Testis (tissue), 2 donors: ENCODE data around the gene TBC1D13.
"Not testable (repeated sequence)": the region's sequence is repeated elsewhere in the genome, so short reads cannot be mapped to it uniquely, and the experiment has no call there.

Experiments used
- CTCF ChIP-seq, 3 experiments: fragments of 450-650 bp in 2 of 3; fragments of 200-600 bp in 1 of 3; sonication (generic) in 1 of 3; IDR thresholded peaks; one replicate each; pipeline ENCODE4 v1.5.1; 2016 to 2019; ENCODE audit warnings: antibody characterized with exemption in 3 of 3, mild to moderate bottlenecking in 2 of 3, moderate library complexity in 1 of 3
- POLR2A ChIP-seq: fragments of 450-650 bp; IDR thresholded peaks from one replicate; pipeline ENCODE4 v1.6.1; 2017; ENCODE audit warnings: antibody characterized with exemption, mild to moderate bottlenecking, moderate library complexity

- TF ChIP-seq POLR2A; CTCF (IDR thresholded peaks at IDR 0.05): not testable (repeated sequence)
Observed at GRCh38 chr9:128794961-128795360, 7.9 kb downstream of the TBC1D13 start.
